M059J (cell line): Measurements from ENCODE around the gene GABRA5. TPM values are rescaled to one million over a fixed set of nuclear protein-coding genes. Genes with fewer than 3 reads are reported as not detected.

ENCODE experiments used
- DNase-seq: peaks from one replicate; pipeline ENCODE4 v3.0.0-alpha.2; 2012; ENCODE audit warnings: low read depth
- total RNA-seq: library from RNA; depleted of rRNA; stranded (reverse); fragments of >200 nt; shearing (Covaris generic); gene quantifications from 2 replicates; pipeline ENCODE4 v1.2.3, GENCODE V29; 2014

The GABRA5 gene
- total RNA-seq, 1 experiment from 2014 or later, result not detected

GRCh38 chr15:26928051-26928450 lies 61.2 kb downstream of the GABRA5 start:
- no peak for DNase-seq

DNA sequence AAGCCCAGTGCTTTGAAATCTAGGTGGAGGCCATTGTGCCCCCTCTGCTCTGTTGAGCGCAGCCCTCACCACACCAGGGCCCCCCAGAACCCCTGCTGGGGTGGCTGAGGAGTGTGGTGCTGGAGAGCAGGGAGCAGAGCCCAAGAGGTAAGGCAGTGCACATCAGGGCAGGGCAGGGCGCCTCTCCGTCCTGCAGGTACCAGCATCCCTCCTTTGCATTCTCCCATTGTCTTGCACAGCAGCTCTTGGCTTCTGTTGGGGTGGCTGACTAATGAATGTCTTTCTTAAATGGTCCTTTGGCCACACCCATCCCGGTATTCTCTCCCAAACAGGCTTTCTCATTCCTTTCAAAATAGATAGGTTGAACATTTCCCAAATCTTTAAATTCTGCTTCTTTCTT lies 62.7 kb downstream of the GABRA5 start:
- no peak for DNase-seq

- DNase-seq, result no peak
These were observed 68.0 kb downstream of the GABRA5 start for GRCh38 chr15:26934848-26935247.

DNA sequence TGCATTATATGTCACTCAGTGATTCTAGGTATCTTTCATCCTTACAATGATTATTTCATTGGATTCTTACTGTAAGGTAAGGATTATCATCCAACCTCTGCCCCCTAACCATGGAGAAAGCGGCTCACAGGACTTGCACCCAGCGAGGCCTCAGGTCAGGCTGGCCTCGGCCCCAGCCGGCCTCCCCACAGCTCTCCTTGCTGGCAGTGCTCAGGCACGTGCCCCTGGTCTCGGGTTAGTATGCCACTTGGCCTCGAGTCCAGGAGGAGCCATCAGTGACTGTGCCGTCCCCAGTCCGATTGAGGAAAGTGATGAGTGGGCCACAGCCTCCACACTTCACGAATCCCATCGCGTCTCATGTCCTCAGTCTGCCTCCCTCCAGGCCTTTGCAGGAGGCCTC lies 68.5 kb downstream of the GABRA5 start:
- no peak for DNase-seq

DNA sequence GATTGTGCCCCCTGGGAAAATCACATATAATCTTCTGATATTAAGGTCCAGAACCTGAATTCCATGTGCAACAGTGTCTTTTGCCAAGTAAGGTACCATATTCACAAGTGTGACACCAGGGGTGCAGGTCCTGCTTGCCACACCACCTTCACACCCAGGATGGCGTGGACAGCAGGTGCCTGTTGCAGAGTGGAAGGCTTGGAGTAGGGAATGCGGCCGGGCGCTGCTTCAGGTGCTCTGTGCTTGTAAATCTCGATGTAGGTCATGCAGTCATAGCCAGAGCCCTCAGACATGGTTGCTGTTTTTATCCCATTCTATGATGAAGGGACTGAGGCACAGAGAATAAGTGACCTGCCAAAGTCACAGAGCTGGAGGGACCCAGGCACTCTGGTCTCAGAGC lies 69.6 kb downstream of the GABRA5 start:
- no peak for DNase-seq

GRCh38 chr15:26937134-26937533 lies 70.3 kb downstream of the GABRA5 start:
- DNase-seq, result no peak

GRCh38 chr15:26939398-26939797 lies 72.5 kb downstream of the GABRA5 start:
- DNase-seq, result no peak

DNA sequence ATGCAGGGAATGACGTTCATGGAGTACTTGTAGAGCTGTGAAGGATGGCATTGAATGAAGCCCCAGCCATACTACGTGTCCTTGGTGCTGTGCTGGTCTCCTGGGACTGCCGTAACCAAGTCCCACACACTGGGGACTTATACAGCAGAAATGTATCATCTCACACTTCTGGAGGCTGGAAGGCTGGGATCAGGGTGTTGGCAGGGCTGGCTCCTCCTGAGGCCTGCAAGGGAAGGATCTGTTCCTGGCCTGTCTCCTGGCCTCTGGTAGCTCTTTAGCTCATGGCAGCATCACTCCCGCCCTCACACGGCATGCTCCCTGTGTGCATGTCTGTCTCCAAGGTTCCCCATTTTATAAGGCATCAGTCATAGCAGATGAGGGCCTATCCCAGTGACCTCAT lies 74.6 kb downstream of the GABRA5 start:
- DNase-seq, result no peak

- no peak for DNase-seq
These were observed 77.0 kb downstream of the GABRA5 start for GRCh38 chr15:26943866-26944265.

DNA sequence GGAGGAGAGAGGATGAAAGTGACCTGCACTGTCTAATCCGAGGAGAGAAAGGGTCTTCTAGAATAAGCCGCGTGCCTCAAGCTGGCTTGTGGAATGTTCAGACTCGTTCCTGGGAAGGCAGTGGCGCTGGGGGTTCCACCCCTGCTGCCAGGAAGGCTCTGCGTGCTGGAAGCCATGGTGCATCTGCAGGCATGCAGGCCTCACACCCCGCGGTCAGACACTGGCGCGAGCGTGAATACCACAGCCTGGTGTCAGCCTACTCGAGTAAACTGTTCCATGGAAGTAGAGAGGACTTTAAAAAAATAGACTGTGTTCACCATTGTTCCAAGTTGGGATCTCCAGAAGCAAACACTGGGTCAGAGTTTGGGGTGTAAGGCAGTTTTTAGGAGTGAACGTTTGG lies 78.2 kb downstream of the GABRA5 start:
- no peak for DNase-seq

DNA sequence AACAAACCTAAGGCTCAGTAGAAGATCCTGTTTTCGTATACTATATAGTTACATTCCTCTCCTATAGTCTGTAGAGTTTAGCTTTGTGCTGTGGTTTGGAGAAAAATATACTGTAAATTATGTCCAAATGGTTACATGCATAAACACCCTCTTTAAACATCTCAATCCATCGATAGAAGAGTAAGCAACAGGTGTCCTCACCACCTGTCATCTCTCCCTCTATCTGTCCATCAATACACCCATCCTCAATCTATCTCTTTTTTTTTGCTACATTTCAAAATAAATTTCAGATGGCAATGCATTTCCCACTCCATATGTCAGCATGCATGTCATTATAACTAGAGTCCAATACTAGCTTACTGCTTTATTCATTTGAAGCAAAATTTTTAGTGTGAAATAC lies 83.1 kb downstream of the GABRA5 start:
- DNase-seq, result no peak

DNA sequence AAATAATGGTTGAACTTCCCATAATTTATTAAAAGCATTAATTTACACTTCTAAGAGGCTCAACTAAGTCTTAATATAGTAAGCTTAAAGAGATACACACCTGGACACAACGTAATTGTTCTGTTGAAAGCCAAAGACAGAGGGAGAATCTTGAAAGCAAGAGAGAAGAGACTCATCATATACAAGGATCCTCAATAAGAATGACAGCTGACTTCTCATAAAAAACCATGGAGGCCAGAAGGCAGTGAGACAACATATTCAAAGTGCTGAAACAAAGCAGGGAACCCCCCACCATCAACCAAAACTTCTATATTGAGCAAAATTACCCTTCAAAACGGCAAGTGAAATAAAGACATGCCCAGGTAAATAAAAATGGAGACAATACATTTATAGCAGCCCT lies 87.5 kb downstream of the GABRA5 start:
- no peak for DNase-seq

DNA sequence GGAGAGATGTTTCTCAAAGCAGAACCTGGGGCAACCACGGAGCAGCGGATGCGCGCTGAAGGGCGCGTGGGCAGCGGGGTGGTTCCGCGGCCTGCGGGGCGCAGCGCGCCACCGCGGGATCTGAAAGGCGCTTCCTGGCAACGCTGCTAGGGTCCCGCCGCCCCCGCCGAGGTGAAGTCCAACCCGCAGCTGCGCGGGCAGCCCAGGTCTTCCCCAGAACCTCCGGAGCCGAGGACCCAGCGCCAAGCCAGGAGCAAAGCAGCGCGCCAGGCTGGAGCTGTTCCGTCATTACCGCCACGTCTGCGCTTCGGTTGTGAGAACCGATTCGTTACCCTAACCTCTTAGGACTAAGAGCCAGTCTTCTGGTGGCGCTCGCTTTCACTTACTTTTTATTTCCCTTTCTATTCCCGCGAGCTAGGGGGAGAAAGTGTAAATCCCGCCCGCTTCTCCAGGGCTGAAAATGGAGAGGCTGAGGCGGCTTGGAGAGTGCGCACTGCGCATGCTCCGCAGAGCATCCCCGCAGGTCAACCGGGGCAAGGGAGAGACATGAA lies 100.9 kb downstream of the GABRA5 start:
- no peak for DNase-seq

DNA sequence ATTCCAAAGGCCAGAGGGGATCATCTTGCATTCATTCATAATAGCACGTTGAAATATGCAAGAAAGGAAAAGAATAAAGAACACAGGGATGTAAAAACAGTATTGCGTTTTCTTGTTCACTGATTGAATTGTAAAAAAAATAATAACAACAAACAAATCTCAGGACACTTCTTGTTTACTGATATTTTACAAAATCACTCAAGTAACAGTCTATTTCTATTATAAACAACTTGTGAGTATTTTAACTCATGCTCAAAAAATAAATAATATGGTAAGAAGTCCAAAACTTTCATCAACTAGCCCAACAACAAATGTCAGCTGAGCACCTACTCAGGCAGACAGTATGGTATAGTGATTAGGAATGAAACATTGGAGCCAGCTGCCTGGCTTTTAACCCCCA lies 101.9 kb downstream of the GABRA5 start:
- no peak for DNase-seq

GRCh38 chr15:26970712-26971210 lies 103.9 kb downstream of the GABRA5 start, which contains the start of gene GABRG3:
TSS of gene GABRG3 (plus strand) at chr15:26971181.
- no peak for DNase-seq

GRCh38 chr15:26971271-26972018 lies 104.6 kb downstream of the GABRA5 start:
- DNase-seq, result no peak

DNA sequence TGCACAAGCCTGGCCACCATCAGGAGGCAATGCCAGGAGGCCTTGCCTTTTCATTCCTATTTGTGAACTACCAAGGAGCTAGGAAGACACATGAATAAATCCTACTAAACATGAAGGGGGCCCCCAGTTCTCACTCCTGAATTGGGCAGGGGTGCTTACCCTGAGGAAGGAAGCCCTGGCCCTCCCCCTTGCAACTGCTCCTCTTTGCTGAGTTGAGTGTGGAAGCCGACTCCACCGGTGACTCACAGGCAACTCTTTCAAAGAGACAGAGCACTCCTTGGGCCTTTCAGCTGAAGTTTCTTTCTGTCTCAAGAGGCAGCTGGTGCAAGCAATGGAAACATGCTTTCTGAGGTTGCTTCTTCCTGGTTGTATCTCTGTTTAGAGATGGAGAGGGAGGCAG lies 105.8 kb downstream of the GABRA5 start:
- no peak for DNase-seq

DNA sequence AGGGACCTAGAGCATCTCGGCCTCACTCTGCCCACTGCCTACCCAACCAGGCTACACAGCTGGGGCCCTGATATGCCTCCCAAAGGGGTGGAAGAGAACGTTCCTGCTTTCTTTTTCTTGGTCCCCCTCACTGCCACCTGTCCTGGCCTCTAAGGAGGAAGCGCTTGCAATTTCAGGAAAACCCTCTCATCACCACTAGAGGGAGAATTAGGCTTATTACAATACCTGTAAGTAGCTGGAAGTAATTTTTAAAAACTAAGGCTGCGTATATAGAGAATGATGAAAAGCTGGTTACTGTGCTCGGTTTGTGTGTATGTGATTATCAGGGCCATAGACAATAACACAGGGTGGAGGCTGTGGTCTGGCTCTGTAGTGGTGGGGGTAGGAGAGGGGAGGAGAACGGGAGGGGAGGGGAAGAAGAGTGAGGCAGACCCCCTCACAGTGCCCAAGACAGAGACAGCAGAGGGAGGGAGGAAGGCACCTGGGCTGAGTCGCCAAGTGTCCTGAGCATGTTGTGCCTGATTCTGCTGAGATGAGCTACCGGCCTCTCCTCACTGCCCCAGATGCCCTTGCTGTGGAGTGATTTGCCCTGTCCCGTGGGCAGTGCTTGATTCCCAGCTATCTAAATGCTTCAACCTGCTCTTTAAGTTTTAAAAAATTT lies 107.4 kb downstream of the GABRA5 start:
- DNase-seq, result no peak

GRCh38 chr15:26981492-26981891 lies 114.6 kb downstream of the GABRA5 start:
- no peak for DNase-seq

DNA sequence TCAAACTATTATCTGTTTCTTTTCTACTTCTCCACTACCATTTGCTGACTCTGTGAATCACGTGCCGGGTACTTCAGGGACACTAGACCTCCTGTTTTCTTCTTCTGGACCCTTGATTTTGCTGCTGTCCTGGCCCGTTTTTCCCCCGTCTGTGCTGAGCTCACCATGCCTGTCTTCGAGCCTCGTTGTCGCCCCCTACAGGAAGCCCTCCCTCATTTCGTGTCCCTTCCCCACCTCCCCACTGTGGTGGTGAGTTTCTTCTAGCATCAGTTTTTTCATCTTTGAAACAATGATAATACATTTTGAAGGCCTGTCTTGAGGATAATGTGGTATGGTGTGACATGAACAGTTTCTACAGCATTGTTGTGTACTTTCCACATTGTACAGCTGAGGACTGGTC lies 117.0 kb downstream of the GABRA5 start:
- DNase-seq, result no peak

DNA sequence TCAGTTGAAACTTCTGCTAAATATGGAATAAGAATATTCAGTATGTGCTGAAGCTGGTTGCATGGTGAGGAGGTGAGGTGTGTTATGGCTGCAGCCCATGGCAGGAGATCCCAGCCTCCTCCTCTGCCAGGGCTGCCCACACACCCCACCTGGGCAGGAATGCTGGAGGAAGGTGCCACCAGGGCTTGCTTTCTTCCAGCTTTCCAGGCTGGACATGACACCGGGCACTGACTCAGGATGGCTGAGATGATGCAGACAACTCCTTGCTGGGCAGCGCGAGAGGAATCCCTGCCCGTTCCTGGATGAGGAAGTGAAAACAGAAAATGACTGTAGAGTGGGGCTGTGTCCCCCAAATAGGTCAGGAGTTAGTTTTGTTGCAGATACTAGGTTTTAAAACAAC lies 118.2 kb downstream of the GABRA5 start:
- no peak for DNase-seq

DNA sequence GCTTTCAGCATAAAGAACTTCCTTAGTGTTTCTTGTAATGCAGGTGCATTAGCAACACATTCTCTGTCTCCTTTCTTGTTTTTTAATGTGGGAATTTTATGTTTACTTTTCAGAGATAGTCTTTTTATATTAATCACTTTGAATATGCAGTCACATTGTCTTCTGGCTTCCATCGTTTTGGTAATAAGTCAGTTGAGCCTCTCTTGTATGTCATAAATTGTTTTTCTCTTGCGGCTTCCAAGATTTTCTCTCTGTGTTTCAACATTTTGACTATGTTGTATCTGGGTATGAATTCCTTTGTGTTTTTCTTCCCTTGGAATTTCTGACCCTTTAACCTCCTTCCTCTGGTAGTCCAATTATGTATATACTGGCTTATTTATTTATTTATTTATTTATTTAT lies 129.4 kb downstream of the GABRA5 start:
- DNase-seq, result no peak
